GM12878 (cell line): ENCODE data around the gene MAP7. TPM values are rescaled to one million over a fixed set of nuclear protein-coding genes. Genes with fewer than 3 reads are reported as not detected.
A peak's percentile ranks its signal among the peaks of the same experiment; 100 is the strongest.

Source experiments
- ATAC-seq: fragments of 200-7000 bp; cut with Tn5 transposase; 3 replicates; pipeline ENCODE4 v1.9.1; 2020; ENCODE audit warnings: mild to moderate bottlenecking, moderate library complexity
- BruUV-seq: library from RNA; stranded (reverse); fragments of 400-500 nt; replicated peaks from 2 replicates; lab custom pipeline; 2021; lab: Mats Ljungman, UMichigan
- CTCF ChIA-PET: fragments of 300-600 bp; sonication (Branson Sonifier 250); formaldehyde crosslinking; extraction: SDS; loops from one replicate; lab custom pipeline; 2021; ENCODE audit warnings: inconsistent platforms; lab: Yijun Ruan, JAX
- POLR2A ChIA-PET: fragments of 350-600 bp; formaldehyde crosslinking; extraction: SDS; loops from one replicate; lab custom pipeline; 2021; ENCODE audit warnings: inconsistent platforms; lab: Charles Lee
- RAD21 ChIA-PET: fragments of 300-600 bp; sonication (Branson Sonifier 250); formaldehyde crosslinking; loops from one replicate; lab custom pipeline; 2023; ENCODE audit warnings: antibody characterized with exemption; ENCODE audit not compliant: unreplicated experiment; lab: Charles Lee
- SMC1A ChIA-PET: fragments of 300-600 bp; sonication (Branson Sonifier 250); formaldehyde crosslinking; loops from one replicate; lab custom pipeline; 2023; ENCODE audit not compliant: unreplicated experiment, uncharacterized antibody; lab: Charles Lee
- DNase-seq: peaks from one replicate; pipeline ENCODE4 v3.0.0-alpha.2; 2011; ENCODE audit warnings: low read depth, low spot score
- FAIRE-seq: peaks from 3 replicates; lab custom pipeline; 2011; peaks lifted over from hg19 to GRCh38; lab: Jason Lieb, UNC
- H2AFZ ChIP-seq: 2 replicates; pipeline ENCODE4 v1.6.0; 2011; ENCODE audit warnings: low read depth, low read length, control low read depth; ENCODE audit not compliant: control insufficient read depth
- H3K27ac ChIP-seq: 2 replicates; pipeline ENCODE4 v1.5.1; 2011; ENCODE audit warnings: control low read depth; ENCODE audit not compliant: control insufficient read depth, insufficient read depth
- H3K27me3 ChIP-seq, 2 experiments: replicated peaks in 1 of 2; 2 replicates each; pipeline versions ENCODE4 v1.6.0 to v1.6.1; 2011; ENCODE audit warnings: low read length in 1 of 2; ENCODE audit not compliant: control insufficient read depth in 2 of 2, insufficient read depth in 2 of 2
- H3K36me3 ChIP-seq, 2 experiments: 2 replicates each; pipeline ENCODE4 v1.5.1; 2011; ENCODE audit warnings: low read length in 1 of 2; ENCODE audit not compliant: control insufficient read depth in 2 of 2, insufficient read depth in 2 of 2
- H3K4me1 ChIP-seq: 2 replicates; pipeline ENCODE4 v1.6.1; 2011; ENCODE audit warnings: mild to moderate bottlenecking, low read length, moderate library complexity, mixed read lengths; ENCODE audit not compliant: control insufficient read depth, insufficient read depth
- H3K4me2 ChIP-seq: 2 replicates; pipeline ENCODE4 v1.6.0; 2011; ENCODE audit warnings: control low read depth; ENCODE audit not compliant: control insufficient read depth, insufficient read depth
- H3K4me3 ChIP-seq: fragments of 200-600 bp; sonication (generic); 2 replicates; pipeline ENCODE4 v1.5.1; 2016
- H3K79me2 ChIP-seq: 2 replicates; pipeline ENCODE4 v1.6.0; 2011; ENCODE audit warnings: low read length; ENCODE audit not compliant: control insufficient read depth, insufficient read depth
- H3K9ac ChIP-seq: 2 replicates; pipeline ENCODE4 v1.8.0; 2011; ENCODE audit warnings: low read length, control low read depth, mixed read lengths; ENCODE audit not compliant: control insufficient read depth, insufficient read depth
- H3K9me3 ChIP-seq: replicated peaks from 3 replicates; pipeline ENCODE4 v1.5.1; 2011; ENCODE audit warnings: mild to moderate bottlenecking, low read length; ENCODE audit not compliant: control insufficient read depth, insufficient read depth
- H4K20me1 ChIP-seq: 2 replicates; pipeline ENCODE4 v1.6.0; 2011; ENCODE audit not compliant: control insufficient read depth, insufficient read depth
- CREB1 ChIP-seq: IDR thresholded peaks from 2 replicates; pipeline ENCODE4 v1.6.1; 2012; ENCODE audit warnings: low read depth, mild to moderate bottlenecking, inconsistent platforms
- E4F1 ChIP-seq: fragments of 450-650 bp; IDR thresholded peaks from 2 replicates; pipeline ENCODE4 v1.6.1; 2018; ENCODE audit warnings: borderline replicate concordance, mild to moderate bottlenecking; ENCODE audit not compliant: partially characterized antibody
- RELA ChIP-seq: fragments of 450-650 bp; IDR thresholded peaks from 2 replicates; pipeline ENCODE4 v1.8.0; 2014; ENCODE audit warnings: borderline replicate concordance; ENCODE audit not compliant: partially characterized antibody
- WGBS: methylation state at CpG from one replicate; pipeline ENCODE4 v1.1.6; 2016; ENCODE audit warnings: low lambda C conversion rate; ENCODE audit not compliant: insufficient replicate concordance, insufficient coverage; ENCODE audit errors: missing lambda C conversion rate; 5-methylcytosine and 5-hydroxymethylcytosine counted together
- in situ Hi-C: fragments of 300-500 bp; cut with MboI; formaldehyde crosslinking; loops from 9 replicates; pipeline ENCODE4 v1.14.3; 2018; ENCODE audit warnings: mixed read lengths
- intact Hi-C: fragments of 100-400 bp; cut with micrococcal nuclease; formaldehyde crosslinking; loops from one replicate; pipeline ENCODE4 v1.14.2; 2022; ENCODE audit not compliant: unreplicated experiment
- polyA plus RNA-seq, 11 experiments: library from polyadenylated mRNA; depleted of rRNA in 4 of 11; unstranded in 6 of 11; stranded (reverse) in 5 of 11; fragments of >200 nt; fragmentation: Nextera tagmentation in 4 of 11; fragmentation: Illumina TruSeq in 1 of 11; extraction: Ambion mirVana in 4 of 11; extraction: Trizol in 1 of 11; gene quantifications; 1 replicate in 1 of 11; 2 replicates in 10 of 11; pipeline versions ENCODE4 v1.2.1 to v1.2.3, GENCODE V29; 2011 to 2016; ENCODE audit warnings: inconsistent platforms in 2 of 11, missing spikeins in 2 of 11, low read depth in 1 of 11
- total RNA-seq, 4 experiments: library from RNA; depleted of rRNA in 3 of 4; stranded (reverse); fragments of >200 nt in 3 of 4; fragmentation: Illumina TruSeq in 1 of 4; extraction: Trizol in 1 of 4; gene quantifications; 2 replicates each; pipeline versions ENCODE4 v1.2.1 to v1.2.3, GENCODE V29; 2013 to 2021
- TF ChIP-seq, protein P1 (sequence below): IDR thresholded peaks from 2 replicates; pipeline ENCODE4 v1.6.1; 2012; ENCODE audit warnings: mild to moderate bottlenecking, low read depth, low read length

MAP7 gene
- total and polyA plus RNA-seq, 10 of the 15 experiments (the other 5 are each of a cell fraction or from before 2014, with no cell fraction given): 0.04 to 0.17 (median 0.08) TPM; not detected in 2

GRCh38 chr6:136471372-136471771 lies 78.8 kb downstream of the MAP7 start:
- ChIA-PET CTCF (no interaction called here), RAD21 (no interaction called here), POLR2A (no interaction called here)
- Histone ChIP-seq H3K4me1 (no peaks in the 10 kb centered on the region), H4K20me1 (no peaks in the 10 kb centered on the region), H3K9me3 (no peaks in the 10 kb centered on the region), H3K4me3 (no peak overlapping the region)
- BruUV-seq: no TSS peak
- DNase-seq: no peak
- TF ChIP-seq RELA (no peak), E4F1 (no peak), CREB1 (no peak)
- TF ChIP-seq, protein P1, sequence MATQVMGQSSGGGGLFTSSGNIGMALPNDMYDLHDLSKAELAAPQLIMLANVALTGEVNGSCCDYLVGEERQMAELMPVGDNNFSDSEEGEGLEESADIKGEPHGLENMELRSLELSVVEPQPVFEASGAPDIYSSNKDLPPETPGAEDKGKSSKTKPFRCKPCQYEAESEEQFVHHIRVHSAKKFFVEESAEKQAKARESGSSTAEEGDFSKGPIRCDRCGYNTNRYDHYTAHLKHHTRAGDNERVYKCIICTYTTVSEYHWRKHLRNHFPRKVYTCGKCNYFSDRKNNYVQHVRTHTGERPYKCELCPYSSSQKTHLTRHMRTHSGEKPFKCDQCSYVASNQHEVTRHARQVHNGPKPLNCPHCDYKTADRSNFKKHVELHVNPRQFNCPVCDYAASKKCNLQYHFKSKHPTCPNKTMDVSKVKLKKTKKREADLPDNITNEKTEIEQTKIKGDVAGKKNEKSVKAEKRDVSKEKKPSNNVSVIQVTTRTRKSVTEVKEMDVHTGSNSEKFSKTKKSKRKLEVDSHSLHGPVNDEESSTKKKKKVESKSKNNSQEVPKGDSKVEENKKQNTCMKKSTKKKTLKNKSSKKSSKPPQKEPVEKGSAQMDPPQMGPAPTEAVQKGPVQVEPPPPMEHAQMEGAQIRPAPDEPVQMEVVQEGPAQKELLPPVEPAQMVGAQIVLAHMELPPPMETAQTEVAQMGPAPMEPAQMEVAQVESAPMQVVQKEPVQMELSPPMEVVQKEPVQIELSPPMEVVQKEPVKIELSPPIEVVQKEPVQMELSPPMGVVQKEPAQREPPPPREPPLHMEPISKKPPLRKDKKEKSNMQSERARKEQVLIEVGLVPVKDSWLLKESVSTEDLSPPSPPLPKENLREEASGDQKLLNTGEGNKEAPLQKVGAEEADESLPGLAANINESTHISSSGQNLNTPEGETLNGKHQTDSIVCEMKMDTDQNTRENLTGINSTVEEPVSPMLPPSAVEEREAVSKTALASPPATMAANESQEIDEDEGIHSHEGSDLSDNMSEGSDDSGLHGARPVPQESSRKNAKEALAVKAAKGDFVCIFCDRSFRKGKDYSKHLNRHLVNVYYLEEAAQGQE: peak; percentile 69
- TF ChIP-seq, all 136 proteins: peak for 1
- Histone ChIP-seq H3K36me3 (no peaks in the 10 kb centered on the region), H3K27me3 (peaks cover 0 to 4% of the 10 kb centered on the region in 2 experiments; a peak in 3 of 4 replicates), H3K4me2 (no peak overlapping the region), H3K27ac (no peak overlapping the region), H2AFZ (no peak overlapping the region), H3K9ac (no peak overlapping the region), H3K79me2 (no peaks in the 10 kb centered on the region)
- intact Hi-C loops (no loop called here), in situ Hi-C loops (no loop called here)
- FAIRE-seq (no peak), ATAC-seq (no peak)
- WGBS: 64% methylated on average over 5 of the region's 5 CpGs
- SMC1A ChIA-PET: no interaction called here
